HTR-8/SVneo (cell line): Measurements from ENCODE around the gene LMO1.

Experiments used
- DNase-seq: peaks from one replicate; pipeline ENCODE4 v3.0.0; 2011; ENCODE audit warnings: low spot score, mixed read lengths; ENCODE audit not compliant: insufficient read length
- FAIRE-seq: peaks from 2 replicates; lab custom pipeline; 2011; peaks lifted over from hg19 to GRCh38; lab: Jason Lieb, UNC

LMO1 gene

DNA sequence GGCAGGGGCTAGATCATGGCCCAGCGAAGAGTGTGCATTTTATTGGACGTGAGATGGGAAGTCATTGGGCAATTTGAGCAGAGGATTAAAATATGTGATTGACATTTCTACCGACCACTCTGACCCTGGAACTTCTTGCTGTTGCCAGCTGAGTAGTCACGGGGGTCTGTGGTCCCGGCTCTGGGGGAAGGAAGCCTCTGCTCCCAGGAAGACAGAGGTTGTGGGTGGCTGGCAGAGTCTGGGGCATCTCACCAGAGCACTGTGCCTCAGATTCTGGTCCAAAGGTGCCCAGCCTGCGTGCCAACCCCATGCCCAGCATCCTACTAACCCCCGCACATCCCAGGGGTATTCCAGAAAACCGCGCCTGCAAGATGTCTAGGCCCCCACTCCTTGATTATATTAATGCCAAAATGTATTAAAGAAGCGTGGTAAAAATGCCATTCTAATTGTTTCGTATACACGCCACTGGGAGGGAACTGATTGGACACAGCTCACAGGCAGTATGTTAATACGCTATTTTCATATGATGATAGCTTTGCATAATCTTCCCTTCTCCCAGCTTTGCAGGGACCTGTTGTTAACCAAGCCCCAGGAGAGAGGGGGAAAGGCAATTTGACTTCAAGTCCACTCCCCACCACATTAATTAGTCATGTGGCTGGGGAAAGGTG, 25.3 kb upstream of the LMO1 start:
- FAIRE-seq (no peak), DNase-seq (no peak)

DNA sequence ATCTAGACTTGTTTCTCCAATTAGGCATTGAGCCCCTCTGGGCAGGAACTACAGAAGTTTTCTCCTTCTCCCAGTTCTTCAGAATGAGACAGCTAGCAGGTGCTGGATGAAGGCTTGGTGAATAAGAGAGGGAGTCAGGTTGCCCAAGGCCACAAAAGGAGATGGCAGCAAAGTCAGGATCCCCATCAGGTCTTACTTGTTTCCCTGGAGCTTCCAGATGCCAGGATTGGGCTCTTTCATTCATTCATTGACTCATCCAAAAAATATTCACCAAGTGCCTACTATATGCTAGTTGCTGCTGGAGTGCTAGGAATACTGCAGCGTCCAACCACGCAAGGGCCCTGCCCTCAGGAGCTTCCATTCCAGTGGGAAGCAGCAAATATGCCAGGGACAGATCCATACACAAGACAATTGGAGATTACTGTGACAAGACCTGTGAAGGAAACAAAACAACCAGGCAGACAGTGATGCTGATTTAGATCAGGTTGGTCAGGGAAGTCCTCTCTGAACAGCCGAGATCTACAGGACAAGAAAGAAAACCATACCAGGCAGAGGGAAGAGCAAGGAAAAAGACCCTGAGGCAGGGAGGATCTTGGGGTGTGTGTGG, 24.6 kb upstream of the LMO1 start:
- no peak for DNase-seq
- no peak for FAIRE-seq

DNA sequence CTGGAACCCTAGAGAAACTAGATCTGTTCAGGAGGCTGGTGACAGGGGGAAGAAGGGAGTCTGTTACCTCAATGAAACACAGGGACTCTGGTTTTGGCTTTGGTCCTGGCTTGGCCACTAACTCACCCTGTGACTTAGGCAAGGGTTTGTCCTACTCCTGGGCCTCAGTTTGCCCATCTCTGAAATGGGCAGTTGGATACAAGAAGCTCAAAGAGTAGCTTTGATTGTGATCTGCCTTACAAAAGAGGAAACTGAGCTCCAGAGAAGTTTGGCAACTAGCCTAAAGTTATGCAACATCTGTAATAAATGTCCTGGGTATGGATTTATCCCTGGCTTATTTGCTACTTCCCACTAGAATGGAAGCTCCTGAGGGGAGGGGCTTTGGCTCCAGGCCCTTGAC, 24.0 kb upstream of the LMO1 start:
- DNase-seq, result no peak
- no peak for FAIRE-seq

DNA sequence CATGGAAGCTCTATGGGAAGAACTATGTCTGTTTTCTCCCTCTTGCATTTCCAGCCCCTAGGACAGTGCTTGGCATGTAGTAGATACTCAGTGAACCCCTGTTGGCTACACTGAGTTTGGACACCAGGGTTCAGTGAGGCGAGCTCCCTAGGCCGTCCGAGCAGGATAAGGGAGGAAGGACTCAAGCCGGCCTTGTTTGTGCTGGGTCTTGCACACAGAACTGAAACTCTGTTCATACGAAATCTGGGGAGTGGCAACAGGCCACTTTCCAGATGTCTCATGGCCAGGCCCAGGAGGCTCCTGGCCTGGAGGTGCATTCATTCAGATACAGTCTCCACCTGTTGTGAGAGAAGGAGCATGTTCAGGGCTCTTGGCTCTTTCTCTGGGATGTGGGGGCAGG, 23.6 kb upstream of the LMO1 start:
- FAIRE-seq (peak; percentile 57), DNase-seq (no peak)

DNA sequence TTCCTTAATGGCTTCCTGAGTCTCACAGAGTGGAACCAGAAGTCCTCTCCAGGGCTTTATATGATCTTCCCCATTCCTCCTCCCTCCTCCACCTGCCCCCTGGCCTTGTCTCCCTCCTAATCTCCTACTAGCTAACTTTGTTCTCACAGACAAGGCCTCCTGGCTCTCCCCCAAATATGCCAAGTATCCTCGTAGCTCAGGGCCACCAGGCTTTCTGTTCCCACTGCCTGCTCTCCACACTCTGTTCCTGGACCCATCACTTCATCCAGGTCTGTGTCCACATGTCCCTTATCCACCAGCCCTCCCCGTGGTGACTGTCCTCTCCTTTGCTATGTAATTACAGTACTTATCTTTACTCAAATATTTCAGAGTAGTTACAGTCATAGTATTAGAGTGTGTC, 23.2 kb upstream of the LMO1 start:
- DNase-seq (no peak), FAIRE-seq (no peak)

DNA sequence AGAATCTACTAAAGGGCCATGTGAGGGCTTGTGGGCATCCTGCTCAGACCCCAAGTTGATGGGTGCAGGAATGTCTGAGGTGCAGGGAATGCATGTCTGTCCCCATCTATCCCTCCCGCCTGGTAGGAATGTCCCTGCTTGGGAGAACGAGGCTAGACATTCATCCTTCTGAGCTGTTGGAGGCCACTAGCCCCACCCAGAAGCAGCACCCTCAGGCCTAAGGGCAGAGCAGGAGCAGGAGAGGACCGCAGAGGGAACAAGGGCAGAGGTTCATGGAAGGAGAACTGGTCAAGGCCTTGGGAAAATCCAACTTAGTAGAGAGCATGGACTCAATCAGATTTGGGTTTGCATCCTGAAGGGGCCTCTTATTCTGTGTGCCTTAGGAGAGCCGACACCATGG, 22.1 kb upstream of the LMO1 start:
- no peak for FAIRE-seq
- DNase-seq, result no peak

DNA sequence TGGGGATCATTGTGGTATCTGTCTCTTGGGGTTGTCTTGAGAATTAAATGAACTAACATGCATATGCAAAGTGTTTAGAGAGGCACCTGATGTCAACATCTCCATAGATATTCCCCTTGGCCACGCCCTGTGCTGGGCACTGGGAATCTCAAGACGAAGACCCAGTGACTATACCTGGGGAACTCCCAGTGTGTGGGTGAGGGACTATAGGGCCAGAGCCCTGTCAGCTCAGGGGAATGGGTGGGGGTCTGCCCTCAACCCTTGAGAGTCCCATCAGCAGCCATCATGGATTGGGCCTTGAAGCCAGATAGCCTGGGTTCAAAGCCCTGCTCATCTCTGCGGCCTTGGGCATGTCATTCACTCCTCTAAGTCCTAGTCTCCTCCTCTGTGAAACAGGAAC, 21.6 kb upstream of the LMO1 start:
- DNase-seq (no peak), FAIRE-seq (no peak)

DNA sequence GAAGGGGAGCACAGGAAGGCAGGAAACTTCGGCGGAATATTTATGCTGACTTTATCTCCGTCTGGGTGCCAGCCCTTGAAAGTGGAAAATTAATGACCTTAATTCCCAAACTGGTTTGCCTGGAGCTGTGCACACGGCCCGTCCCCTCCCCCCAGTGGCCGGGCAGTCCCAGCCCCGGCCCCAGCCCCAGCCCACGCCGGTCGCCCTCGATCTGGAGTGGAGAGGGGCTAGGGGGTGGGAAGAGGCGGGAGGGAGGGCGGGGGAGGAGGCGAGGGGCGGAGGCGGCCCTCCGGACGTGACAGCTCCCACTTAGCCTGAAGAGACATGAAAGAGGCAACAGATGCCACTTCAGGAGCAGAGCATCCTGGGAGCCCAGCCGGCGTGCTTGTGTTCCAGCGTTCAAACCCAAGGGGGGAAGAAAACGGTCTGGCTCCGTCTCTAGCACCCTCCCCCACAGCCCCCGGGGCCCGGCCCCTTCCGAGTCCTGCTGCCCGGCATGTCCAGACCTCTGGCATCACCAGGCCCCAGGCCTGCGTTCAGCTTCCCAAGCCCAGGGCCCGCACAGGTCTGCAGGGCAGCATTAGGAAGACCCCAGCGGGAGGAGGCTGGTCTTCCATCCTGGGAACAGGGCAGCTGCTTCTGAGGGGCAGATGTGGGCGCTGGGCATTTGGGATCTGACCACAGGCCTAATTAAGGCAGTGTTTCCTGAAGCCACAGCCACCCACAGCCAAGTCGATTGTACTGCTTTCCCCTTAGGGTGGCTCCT, 20.0 kb upstream of the LMO1 start:
- no peak for DNase-seq
- no peak for FAIRE-seq

DNA sequence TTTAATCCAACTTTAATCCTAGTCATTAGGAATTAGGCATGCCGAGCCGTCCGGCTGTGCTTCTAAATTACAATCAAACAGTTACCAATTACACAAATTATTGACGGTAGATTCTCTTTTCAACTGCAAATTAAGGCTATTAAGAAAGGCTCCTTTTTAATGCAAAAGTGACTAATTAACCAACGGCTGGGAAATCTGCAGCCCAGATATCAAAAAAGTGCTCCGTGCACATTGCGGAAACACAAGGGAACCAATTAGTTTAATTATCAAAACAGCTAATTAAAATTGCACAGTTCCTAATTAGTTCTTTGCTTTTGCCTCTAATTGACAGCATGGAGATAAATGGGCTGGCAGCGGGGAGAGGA, 19.4 kb upstream of the LMO1 start:
- no peak for FAIRE-seq
- no peak for DNase-seq

DNA sequence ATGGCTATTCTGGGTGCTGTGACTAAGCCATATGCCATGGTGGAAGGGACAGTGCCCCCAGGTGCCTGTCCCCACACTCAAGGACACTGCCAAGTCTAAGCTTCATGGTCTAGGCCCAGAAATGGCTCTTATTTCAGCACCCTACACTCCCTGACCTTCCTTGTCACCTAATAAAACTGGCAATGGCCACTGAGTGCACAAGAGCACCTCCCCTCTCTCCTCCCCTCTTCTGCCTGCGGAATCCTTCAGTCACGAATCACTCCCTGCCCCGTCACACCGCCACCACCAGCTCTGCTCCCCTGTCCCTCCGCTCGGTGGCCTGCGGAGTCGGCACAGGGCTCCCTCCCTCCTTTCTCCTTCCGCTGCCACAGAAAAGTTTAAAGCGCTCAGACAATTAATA, 19.0 kb upstream of the LMO1 start:
- FAIRE-seq, result no peak
- DNase-seq, result no peak

DNA sequence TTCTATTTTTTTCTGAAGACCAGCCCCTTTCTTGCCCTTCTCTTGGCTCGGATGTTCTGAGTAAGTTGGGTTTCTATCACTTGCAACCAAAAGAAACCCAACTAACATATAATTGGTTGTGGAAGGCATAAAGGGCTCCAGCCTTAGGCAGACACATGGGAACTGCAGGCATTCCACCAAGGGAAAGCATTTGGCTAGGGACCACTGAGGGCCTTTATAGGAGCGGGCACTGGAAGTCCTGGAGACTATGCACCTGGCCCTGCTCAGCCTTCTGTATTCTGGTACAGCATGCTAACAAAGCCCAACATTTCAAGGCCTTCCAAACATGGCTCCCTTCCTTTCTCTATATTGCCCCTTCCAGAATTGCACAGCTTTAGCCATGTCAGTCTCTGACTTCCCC, 17.6 kb upstream of the LMO1 start:
- FAIRE-seq, result no peak
- DNase-seq, result no peak

DNA sequence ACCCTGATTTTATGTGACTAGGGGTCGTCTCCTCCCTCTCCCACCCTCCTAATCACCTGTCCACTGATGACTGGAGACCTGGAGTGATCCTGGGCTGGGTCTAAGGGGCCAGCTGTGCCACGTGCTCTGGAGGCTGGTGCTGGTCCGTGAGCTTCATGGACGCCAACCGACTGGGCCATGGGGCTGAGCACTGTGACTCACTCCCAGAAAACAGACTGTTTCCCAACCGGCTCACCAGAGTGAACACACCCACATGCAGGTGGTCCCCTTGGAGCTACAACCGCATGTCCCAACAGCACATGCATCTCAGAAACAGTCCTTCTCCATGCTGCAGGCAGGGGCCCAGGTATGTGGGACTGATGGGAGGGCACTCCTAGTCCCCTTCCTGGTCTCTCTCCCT, 14.0 kb upstream of the LMO1 start:
- FAIRE-seq (no peak), DNase-seq (no peak)

DNA sequence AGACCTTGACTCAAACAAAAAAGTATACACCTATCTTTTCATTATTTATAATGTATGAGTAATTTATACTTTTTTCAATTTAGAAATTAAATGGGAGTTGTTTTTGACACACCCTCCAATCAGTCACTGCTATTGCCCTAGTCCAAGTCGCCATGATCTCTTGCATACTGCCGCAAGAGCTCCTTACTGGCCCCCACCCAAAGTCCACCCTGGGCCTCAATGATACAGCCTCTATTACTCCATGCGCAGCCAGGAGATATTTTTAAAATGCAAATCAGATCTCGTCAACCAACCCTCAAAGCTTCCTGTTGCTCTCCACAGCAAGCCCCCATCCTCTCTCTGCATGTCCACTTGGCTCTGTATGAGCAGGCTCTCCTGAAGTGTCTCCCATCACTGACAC, 12.8 kb upstream of the LMO1 start:
- FAIRE-seq, result no peak
- no peak for DNase-seq

DNA sequence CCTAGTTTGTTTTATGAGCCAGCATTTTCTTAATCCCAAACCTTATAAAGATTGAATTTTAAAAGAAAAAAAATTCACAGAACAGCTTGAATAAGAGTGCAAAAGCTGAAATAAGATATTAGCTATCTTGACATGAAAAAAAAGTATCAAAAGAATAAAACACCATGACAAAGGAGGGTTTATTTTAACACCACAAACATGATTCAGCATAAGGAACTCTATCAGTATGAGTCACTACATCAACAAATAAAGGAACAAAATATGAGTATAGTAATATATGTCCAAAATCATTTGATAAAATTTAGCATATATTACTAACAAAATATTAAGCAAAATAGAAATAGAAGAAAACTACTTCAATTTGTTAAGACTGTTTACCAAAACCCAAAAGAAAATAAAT, 9.6 kb upstream of the LMO1 start:
- no peak for DNase-seq
- no peak for FAIRE-seq

DNA sequence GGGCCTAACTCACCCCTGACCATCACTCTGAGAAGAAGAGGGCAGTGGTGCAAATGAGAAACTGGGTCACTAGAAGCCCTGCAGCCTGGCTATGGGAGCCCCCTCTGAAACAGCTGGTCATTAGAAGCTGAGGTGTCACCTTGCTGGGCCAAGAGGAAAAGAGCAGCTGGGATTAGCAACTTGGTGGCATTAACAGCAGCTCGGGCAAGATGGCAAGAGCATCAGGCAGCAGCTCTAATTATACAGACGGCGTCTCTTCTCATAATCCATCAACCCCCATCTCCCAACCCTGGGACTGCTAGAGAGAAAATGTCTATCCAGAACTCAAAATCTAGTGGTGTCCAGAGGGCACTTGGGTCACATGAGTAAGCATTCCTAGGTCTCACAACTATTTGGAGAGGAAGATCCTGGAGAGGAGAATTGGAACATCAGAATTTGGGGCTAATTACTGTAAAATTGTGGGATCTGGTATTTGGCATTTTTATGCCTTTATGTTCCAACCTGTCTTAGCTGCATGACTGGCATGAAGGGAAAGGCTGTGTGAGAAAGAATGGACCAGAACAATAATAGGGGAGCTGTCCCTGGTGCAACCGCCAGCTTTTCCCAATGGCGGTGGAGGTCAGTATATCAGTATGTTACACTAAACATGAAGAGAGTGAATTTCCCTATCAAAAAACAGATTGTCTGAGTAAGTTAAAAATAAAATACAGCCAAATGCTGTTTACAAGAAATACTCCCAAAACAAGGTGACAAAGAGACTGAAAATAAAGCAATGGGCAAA, 7.6 kb upstream of the LMO1 start:
- FAIRE-seq (no peak), DNase-seq (no peak)

DNA sequence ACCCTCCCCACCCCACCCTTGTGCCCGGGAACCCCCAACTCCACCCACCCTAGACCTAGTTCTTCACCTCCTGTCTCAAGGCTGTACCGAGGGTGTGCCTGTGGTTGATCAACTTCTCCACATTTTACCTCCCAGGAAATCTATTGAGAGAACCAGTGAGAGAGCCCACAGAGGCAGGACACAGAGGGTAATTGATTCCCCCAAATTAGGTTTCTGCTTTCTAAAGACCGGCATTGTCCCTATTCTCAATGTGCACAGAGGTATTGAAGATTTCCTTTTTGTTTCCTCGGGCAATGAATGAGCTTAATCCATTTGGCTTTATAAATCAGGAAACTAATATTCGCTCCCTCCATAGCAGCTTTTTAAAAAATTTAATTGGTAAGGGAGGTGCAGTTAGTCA, 6.0 kb upstream of the LMO1 start:
- FAIRE-seq (no peak), DNase-seq (no peak)

DNA sequence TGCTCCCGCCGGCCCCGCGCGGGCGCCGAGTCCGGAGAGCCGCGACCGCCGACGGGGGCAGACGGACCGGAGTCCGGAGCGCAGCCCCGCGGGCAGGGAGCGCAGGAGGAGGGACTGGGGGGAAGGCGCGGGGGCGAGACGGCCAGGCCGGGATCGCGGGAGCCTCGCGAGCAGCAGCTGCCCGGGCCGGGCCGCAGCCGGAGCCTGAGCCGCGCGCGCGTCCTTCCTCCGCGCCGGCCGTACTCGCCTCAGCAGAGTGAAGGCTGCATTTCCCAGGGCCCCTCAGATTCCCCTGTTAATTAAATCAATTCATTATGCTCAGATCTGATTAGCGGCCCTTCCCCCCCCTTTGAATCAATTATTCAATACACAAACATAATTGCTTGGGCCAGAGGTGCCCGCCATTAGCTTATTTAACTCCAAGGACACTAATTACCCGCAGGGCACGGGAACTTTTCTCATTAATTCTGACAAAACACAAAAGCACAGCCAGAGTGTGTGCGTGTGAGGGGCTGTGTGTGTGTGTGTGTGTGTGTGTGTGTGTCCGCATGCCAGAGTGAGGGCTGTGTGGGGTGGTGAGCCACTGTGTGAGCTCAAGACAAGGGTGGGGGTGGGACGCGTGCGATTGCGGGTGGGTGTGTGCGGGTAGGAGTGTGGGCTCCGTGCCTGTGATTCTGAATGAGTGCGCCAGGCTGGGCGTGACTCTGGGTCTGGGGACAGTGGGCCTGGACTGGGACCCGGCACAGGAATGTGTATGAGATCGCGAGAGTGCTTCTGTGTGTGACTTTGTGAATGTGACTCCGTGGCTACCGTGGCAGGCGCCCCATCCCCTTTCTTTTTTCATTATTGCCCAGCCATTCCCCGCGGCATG, 5.1 kb upstream of the LMO1 start:
- DNase-seq (no peak), FAIRE-seq (no peak)

DNA sequence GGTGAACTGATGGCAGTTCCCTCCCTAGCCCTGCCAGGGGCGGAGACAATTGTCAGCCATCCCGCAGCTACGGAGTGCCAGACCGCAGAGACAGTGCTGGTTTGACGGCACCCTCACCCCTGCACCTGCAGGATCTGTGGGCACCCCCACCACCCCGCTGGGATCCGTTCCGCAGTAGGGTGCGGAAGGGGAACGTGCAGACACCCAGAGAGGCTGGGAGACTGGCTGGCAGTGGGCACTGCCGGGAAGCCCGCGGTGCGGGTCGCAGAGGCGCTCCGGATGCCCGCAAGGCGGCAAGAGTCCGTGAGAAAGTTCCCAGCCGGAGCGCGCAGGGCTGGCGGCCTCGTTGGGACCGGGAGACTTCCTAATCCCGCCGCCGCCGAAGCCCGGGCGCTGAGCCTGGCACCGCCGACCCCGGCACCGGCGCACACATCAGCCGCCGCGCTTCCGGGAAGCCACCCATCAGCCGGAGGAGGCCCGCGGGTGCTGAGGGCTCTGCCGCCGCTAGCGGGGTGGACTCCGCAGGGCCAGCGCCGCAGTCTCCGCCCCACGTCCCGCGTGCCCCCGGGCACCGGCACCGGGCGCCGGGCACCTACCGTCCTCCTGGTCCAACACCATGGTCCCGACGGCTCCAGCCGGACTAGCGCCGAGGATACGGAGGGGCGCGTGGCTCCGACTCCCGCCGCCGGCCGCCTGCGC, 4.3 kb upstream of the LMO1 start:
- DNase-seq, result no peak
- no peak for FAIRE-seq

DNA sequence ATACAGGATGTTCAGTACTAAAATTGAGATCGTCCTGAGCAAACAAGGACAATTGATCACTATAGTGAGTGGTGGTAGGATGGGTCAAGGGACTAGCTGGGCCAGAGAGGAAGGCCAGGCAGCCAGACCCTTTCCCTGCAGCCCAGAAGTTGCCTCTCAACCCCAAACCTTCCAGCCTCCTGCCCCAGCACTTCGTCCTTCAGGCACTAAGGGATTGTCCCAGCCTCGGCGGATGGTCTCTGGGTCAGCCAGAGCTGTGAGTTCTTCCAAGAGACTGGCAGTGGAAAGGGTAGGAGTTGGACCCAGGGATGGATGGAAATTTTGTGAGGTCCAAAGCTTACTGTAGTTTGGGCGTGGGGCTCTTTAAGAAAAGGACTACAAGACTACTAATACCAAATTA, 3.6 kb upstream of the LMO1 start:
- DNase-seq, result no peak
- FAIRE-seq, result no peak
